ENCODE results near the gene PRSS37.

DNA sequence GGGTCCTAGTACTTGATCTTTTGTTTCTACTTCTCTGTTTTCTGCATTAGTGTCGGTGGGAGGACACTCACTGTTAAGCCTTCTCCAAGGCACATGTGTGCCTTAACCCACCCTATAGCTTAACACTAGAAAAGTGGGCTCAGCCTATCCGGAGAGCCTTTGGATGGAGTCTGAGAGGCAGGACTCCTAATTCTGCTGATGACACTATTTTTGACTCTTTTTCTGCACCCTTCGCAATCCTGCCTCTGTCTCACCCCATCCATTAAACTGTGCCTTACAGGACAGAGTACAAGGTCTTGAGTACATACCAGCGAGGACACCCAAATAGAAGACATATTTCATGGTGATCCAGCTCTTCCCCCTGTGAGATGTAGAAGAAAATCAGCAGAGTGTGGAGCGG is 577 bp downstream of the PRSS37 start:
- TF ChIP-seq THAP11 (CRISPR knock-in tag; IDR thresholded peaks at IDR 0.05) = no peak
- TF ChIP-seq AHR (CRISPR knock-in tag; IDR thresholded peaks at IDR 0.05) = no peak
- no peak for TF ChIP-seq MXI1 (IDR thresholded peaks at IDR 0.05; ENCODE audit: borderline replicate concordance, low read depth, low read length)
- no peak for TF ChIP-seq ZNF776 (CRISPR knock-in tag; IDR thresholded peaks at IDR 0.05)
- no peak for TF ChIP-seq NFE2L1 (CRISPR knock-in tag; IDR thresholded peaks at IDR 0.05; ENCODE audit: borderline replicate concordance)
- no peak for TF ChIP-seq ZNF670 (CRISPR knock-in tag; IDR thresholded peaks at IDR 0.05; ENCODE audit: borderline replicate concordance)
- TF ChIP-seq, protein P1, sequence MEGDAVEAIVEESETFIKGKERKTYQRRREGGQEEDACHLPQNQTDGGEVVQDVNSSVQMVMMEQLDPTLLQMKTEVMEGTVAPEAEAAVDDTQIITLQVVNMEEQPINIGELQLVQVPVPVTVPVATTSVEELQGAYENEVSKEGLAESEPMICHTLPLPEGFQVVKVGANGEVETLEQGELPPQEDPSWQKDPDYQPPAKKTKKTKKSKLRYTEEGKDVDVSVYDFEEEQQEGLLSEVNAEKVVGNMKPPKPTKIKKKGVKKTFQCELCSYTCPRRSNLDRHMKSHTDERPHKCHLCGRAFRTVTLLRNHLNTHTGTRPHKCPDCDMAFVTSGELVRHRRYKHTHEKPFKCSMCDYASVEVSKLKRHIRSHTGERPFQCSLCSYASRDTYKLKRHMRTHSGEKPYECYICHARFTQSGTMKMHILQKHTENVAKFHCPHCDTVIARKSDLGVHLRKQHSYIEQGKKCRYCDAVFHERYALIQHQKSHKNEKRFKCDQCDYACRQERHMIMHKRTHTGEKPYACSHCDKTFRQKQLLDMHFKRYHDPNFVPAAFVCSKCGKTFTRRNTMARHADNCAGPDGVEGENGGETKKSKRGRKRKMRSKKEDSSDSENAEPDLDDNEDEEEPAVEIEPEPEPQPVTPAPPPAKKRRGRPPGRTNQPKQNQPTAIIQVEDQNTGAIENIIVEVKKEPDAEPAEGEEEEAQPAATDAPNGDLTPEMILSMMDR (CRISPR knock-in tag; IDR thresholded peaks at IDR 0.05) = no peak
- TF ChIP-seq HCFC1 (IDR thresholded peaks at IDR 0.05; ENCODE audit: low read depth, low read length) = no peak
- TF ChIP-seq, protein P2, sequence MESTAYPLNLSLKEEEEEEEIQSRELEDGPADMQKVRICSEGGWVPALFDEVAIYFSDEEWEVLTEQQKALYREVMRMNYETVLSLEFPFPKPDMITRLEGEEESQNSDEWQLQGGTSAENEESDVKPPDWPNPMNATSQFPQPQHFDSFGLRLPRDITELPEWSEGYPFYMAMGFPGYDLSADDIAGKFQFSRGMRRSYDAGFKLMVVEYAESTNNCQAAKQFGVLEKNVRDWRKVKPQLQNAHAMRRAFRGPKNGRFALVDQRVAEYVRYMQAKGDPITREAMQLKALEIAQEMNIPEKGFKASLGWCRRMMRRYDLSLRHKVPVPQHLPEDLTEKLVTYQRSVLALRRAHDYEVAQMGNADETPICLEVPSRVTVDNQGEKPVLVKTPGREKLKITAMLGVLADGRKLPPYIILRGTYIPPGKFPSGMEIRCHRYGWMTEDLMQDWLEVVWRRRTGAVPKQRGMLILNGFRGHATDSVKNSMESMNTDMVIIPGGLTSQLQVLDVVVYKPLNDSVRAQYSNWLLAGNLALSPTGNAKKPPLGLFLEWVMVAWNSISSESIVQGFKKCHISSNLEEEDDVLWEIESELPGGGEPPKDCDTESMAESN (CRISPR knock-in tag; conservative IDR thresholded peaks at IDR 0.05) = no peak
- TF ChIP-seq ZNF253 (CRISPR knock-in tag; IDR thresholded peaks at IDR 0.05; ENCODE audit: borderline replicate concordance) = no peak
- no peak for TF ChIP-seq ETV6 (CRISPR knock-in tag; conservative IDR thresholded peaks at IDR 0.05)
- no peak for TF ChIP-seq MTA3 (CRISPR knock-in tag; IDR thresholded peaks at IDR 0.05)
- TF ChIP-seq HNF4G (IDR thresholded peaks at IDR 0.05; ENCODE audit: borderline replicate concordance, low read depth, low read length) = no peak
- no peak for TF ChIP-seq HNF4G (CRISPR knock-in tag; IDR thresholded peaks at IDR 0.05; ENCODE audit: borderline replicate concordance, low read depth)

All from HepG2 (cell line).